Esophagus muscularis mucosa (tissue), 3 donors: ENCODE measurements around the gene COL25A1.

Experiments
- CTCF ChIP-seq, 3 experiments: fragments of 200-600 bp in 2 of 3; fragments of 450-650 bp in 1 of 3; sonication (generic) in 2 of 3; IDR thresholded peaks; one replicate each; pipeline ENCODE4 v1.5.1; 2017 to 2019; ENCODE audit warnings: antibody characterized with exemption in 3 of 3, mild to moderate bottlenecking in 2 of 3, moderate library complexity in 1 of 3
- POLR2AphosphoS5 ChIP-seq, 2 donors: sonication (generic); formaldehyde crosslinking; IDR thresholded peaks; one replicate each; pipeline ENCODE4 v1.6.1; 2017; ENCODE audit warnings: antibody characterized with exemption in 2 of 2

GRCh38 chr4:109238746-109239145, 63.7 kb downstream of the COL25A1 start:
- TF ChIP-seq CTCF (IDR thresholded peaks at IDR 0.05) (no peak), POLR2AphosphoS5 (IDR thresholded peaks at IDR 0.05) (no peak)
